NT2/D1 (cell line): Measurements from ENCODE around the gene ACKR3.

Experiments
- DNase-seq: peaks from one replicate; pipeline ENCODE4 v3.0.0-alpha.2; 2011; ENCODE audit warnings: low read depth, low spot score
- H3K27me3 ChIP-seq: 2 replicates; pipeline ENCODE4 v1.6.0; 2011; ENCODE audit warnings: mild to moderate bottlenecking; ENCODE audit not compliant: insufficient read length, insufficient read depth
- H3K36me3 ChIP-seq: 2 replicates; pipeline ENCODE4 v1.6.1; 2011; ENCODE audit warnings: mild to moderate bottlenecking, low read length, mixed read lengths; ENCODE audit not compliant: insufficient read depth, insufficient read length
- H3K4me1 ChIP-seq: 2 replicates; pipeline ENCODE4 v1.5.1; 2011; ENCODE audit not compliant: insufficient read depth, insufficient read length
- H3K4me3 ChIP-seq: 2 replicates; pipeline ENCODE4 v1.5.1; 2011; ENCODE audit warnings: low read depth; ENCODE audit not compliant: insufficient read length
- H3K9ac ChIP-seq: 2 replicates; pipeline ENCODE4 v1.6.0; 2011; ENCODE audit warnings: low read depth; ENCODE audit not compliant: insufficient read length
- H3K9me3 ChIP-seq: 2 replicates; pipeline ENCODE4 v1.5.1; 2011; ENCODE audit warnings: mild to moderate bottlenecking, low read length; ENCODE audit not compliant: insufficient read depth
- SUZ12 ChIP-seq: IDR thresholded peaks from 2 replicates; pipeline ENCODE4 v1.6.1; 2011; ENCODE audit not compliant: insufficient read length, insufficient read depth; ENCODE audit errors: extremely low read depth
- YY1 ChIP-seq: IDR thresholded peaks from 2 replicates; pipeline ENCODE4 v1.6.1; 2011; ENCODE audit not compliant: insufficient read length, insufficient read depth
- ZNF274 ChIP-seq: IDR thresholded peaks from 2 replicates; pipeline ENCODE4 v1.6.1; 2011; ENCODE audit warnings: mild to moderate bottlenecking, low read depth, low read length

Gene ACKR3

DNA sequence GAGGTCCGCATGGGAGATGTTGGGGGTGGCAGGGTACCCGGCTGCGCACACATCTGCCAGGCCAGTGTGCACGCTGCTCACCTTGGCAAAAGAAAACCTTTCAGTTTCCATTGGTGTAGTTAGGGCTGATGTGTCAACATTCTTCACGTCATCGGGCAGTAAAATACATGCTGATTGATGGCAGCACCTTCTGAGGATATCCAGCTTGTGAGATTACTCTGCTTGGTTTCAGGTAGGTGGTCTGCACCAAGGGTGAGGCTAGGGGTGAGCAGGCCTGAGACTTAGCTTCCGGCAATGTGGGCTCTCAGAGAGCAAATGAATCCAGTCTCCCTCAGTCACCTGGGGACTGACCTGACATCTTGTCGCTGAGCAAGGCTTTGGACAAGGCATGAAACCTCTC lies 19.3 kb upstream of the ACKR3 start:
- Histone ChIP-seq H3K4me1 (peaks cover 15% of the 10 kb centered on the region), H3K9me3 (no peaks in the 10 kb centered on the region), H3K27me3 (no peaks in the 10 kb centered on the region), H3K9ac (no peak overlapping the region), H3K36me3 (no peaks in the 10 kb centered on the region), H3K4me3 (no peak overlapping the region)
- no peak for DNase-seq
- TF ChIP-seq SUZ12 (no peak), ZNF274 (no peak), YY1 (no peak)

DNA sequence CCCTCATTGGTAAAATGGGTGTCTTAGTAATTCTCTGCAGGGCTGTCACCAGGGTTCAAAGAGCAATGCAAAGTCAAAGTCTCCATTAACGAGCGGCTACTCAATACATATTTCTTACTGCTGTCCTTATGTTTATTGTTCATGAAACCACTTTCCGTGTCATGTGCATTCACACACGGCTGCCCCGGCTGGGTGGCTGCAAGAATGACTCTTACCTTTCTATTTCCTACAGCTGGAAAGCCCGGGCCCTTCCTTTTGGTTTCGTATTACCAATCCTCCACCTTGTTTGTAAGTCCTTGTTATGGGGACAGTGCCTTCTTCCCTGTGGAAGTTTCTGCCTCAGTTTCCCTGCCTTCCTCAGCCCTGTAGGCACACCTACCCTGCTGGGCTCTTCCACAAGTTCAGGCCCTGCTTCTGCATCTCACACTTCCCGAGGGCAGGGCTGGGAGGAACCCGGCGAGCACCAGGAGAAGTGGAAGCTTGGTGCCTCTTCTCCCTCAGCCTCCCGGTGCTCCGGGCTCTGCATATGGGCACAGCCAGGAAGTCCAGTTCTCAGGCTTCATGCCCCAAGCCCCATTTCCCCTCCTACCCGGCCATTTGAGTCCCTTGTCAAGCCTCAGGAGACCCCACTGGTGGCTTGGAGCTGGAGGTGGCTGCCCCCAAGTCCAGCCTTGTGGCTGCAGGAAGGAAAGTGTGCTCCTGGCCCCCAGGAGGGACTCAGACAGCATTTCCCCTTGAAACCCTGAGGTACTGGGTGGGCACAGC lies 18.7 kb upstream of the ACKR3 start:
- Histone ChIP-seq H3K9ac (no peak overlapping the region), H3K36me3 (no peaks in the 10 kb centered on the region), H3K4me3 (no peak overlapping the region), H3K9me3 (no peaks in the 10 kb centered on the region), H3K27me3 (no peaks in the 10 kb centered on the region), H3K4me1 (peaks cover 15% of the 10 kb centered on the region)
- no peak for DNase-seq
- TF ChIP-seq SUZ12 (no peak), YY1 (no peak), ZNF274 (no peak)

DNA sequence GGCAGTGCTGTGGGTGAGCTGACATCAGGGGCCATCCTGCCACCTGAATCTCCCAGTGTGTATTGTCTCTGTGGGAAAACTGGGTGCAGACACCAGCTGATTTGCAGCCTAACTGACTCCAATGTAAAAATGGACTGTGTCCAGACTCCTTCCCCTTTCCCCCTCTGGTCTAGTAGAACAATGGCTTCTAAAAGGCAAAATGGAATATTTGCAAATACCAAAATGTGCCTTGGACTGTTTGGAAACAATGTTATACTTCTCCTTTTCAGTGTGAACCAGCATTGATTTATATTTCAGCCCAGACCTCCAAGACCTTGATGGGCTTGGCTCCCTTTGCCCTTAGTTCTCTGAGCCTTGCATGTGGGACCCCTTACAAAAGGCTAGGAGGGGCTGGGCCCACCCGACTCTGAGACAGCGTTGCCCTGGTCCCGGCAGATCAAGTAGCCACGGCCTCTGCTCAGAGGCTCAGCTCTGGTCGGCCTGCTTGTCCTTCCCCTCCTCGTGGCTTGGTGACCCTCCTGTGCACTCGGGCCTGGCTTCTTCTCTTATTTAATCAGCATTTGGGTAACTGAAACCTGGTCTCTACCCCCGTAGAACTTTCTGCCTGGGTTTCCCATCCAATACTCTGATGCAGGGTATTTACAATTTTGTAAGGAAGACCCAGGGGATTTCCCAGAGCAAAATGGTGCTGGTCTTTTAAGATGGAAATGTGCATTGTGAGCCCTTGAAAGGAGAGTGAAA lies 18.0 kb upstream of the ACKR3 start:
- peaks cover 15% of the 10 kb centered on the region for H3K4me1 ChIP-seq
- TF ChIP-seq YY1 (no peak), ZNF274 (no peak), SUZ12 (no peak)
- no peak overlapping the region for H3K9ac ChIP-seq
- no peaks in the 10 kb centered on the region for H3K36me3 ChIP-seq
- no peak overlapping the region for H3K4me3 ChIP-seq
- H3K9me3 ChIP-seq, result no peaks in the 10 kb centered on the region
- H3K27me3 ChIP-seq, result no peaks in the 10 kb centered on the region
- DNase-seq, result no peak

DNA sequence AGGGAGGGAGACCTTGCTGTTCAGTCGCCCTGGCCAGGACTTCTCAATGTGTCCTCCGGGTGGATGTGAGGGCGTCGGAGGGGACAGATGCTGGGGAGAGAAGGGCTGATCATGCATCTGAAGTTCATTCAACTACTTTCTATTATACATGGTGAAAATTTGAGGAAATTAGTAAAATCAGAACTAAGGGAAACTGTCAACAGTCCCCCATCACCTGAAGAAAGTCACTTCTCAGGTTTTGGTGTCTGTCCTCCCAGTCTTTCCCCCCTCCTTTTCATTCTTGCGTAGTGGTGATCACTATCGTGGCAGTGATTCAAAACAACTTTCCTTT lies 17.4 kb upstream of the ACKR3 start:
- Histone ChIP-seq H3K36me3 (no peaks in the 10 kb centered on the region), H3K4me1 (peaks cover 15% of the 10 kb centered on the region), H3K27me3 (no peaks in the 10 kb centered on the region), H3K9ac (no peak overlapping the region), H3K4me3 (no peak overlapping the region), H3K9me3 (no peaks in the 10 kb centered on the region)
- no peak for TF ChIP-seq ZNF274
- TF ChIP-seq YY1, result no peak
- TF ChIP-seq SUZ12, result no peak
- no peak for DNase-seq

DNA sequence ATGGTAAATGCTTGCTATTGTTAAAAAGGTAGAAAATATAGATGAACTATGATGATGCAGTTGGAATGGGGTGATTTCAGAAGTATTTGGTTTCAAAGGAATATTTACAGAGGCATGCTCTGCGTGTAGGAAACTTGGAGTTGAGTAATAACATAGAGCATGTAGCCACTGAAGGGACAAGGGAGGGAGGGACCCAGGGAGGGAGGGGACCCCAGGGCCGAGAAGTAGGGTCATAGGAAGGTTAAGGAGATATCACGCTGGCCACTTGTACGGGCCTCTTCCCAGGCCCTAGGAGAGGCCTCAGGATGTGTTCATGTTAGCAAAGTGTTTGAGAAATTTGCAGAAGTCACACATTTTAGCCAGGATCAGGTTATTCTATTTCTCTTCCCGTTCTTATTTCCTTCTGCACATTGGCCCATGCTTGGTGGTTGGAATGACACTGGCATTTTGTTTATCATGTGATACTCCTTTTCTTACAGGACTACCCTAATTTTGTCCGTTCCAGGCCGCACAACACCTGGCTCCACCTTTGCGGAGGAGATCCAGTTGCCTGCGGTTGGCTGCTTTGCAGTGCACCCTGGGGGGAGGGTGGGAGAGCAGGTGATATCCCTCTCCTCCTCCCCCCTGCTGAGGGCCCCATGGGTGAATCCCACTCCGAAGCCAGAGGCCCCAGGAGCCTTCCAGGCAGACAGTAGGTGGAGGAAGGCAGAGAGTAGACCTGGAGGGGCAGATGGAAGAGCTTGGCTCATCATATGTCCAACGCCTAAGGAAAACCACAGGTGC lies 16.9 kb upstream of the ACKR3 start:
- Histone ChIP-seq H3K36me3 (no peaks in the 10 kb centered on the region), H3K9me3 (no peaks in the 10 kb centered on the region), H3K9ac (no peak overlapping the region), H3K4me3 (no peak overlapping the region), H3K27me3 (no peaks in the 10 kb centered on the region), H3K4me1 (peaks cover 15% of the 10 kb centered on the region)
- TF ChIP-seq ZNF274, result no peak
- TF ChIP-seq SUZ12, result no peak
- no peak for TF ChIP-seq YY1
- no peak for DNase-seq

DNA sequence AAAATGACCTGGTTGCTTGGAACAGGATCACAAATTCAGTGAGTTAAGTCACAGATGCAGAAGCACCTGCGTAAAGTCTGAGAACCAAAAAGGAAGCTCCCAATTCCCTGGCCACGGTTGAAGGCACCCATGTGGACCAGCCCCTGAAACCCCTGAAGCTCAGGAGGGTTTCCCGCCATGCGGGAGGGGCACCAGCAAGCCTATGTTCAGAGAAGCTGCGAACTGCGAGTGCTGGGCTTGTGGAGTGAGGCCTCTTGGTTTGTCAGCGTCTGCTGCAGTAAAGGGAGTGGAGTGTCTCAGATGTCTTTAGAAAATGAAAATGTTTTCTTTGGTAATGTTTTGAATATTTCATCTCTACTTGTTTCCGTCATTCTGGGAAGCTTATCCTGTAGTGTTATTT lies 16.1 kb upstream of the ACKR3 start:
- H3K27me3 ChIP-seq, result no peaks in the 10 kb centered on the region

DNA sequence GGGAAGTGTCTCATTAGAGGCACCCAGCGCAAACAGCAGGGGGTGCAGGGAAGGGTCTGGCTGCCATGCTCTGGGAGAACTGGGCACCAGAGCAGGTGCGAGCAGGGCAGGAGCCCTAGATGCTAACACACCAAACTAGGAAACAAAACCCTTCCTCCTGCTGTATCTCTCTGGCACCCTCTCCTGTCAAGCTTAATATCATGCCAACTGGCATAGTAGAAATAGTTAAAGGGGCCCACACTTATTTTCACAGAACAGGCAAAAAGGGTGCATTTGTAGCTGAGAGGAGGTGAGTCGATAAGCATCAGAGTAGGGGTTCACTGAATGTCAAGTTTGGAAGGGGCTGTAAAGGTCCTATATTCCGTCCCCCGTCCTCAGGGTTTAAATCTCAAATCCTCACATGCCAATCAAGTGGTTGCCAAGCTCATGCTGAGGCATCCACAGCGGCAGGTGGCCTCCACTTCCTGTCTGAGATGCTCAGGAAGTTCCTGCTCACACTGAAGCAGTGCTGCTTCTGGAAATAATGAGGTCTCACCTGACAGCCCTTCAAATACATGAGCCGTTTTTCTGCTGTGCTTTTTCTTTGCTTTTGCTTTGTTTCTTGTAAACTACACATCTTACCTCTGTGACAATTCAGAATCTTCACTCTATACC lies 14.9 kb upstream of the ACKR3 start:
- no peak for DNase-seq
- Histone ChIP-seq H3K36me3 (no peaks in the 10 kb centered on the region), H3K9ac (no peak overlapping the region), H3K27me3 (no peaks in the 10 kb centered on the region), H3K4me1 (peaks cover 15% of the 10 kb centered on the region), H3K4me3 (no peak overlapping the region), H3K9me3 (no peaks in the 10 kb centered on the region)
- TF ChIP-seq ZNF274 (no peak), SUZ12 (no peak), YY1 (no peak)

More for the DNA sequence above, 16.1 kb upstream of the ACKR3 start:
- H3K4me1 ChIP-seq, result peaks cover 15% of the 10 kb centered on the region
- H3K4me3 ChIP-seq, result no peak overlapping the region
- no peaks in the 10 kb centered on the region for H3K36me3 ChIP-seq
- DNase-seq, result no peak
- H3K9ac ChIP-seq, result no peak overlapping the region
- no peaks in the 10 kb centered on the region for H3K9me3 ChIP-seq
- TF ChIP-seq YY1 (no peak), ZNF274 (no peak), SUZ12 (no peak)
